ENCODE measurements around the gene TSPAN18. TPM values are rescaled to one million over a fixed set of nuclear protein-coding genes. Genes with fewer than 3 reads are reported as not detected.

The TSPAN18 gene
- total and polyA plus RNA-seq, 2 experiments from 2014 or later, result 6.0 to 10.6 TPM

- Histone ChIP-seq H3F3A (replicated peaks; ENCODE audit: low read depth) (0 out of 2 replicates have a peak, but pooled peaks cover 3% of the 10 kb centered on the region), H3K27ac (ENCODE audit: low read depth) (no peak overlapping the region), H3K36me3 (ENCODE audit: insufficient read depth) (no peaks in the 10 kb centered on the region), H3K9me2 (ENCODE audit: insufficient read depth) (no peaks in the 10 kb centered on the region), H2AFZ (no peak overlapping the region), H3K27me3 (ENCODE audit: insufficient read depth) (no peaks in the 10 kb centered on the region), H3K4me1 (ENCODE audit: insufficient read depth) (peaks cover 43% of the 10 kb centered on the region), H3K4me3 (no peak overlapping the region), H3K79me2 (replicated peaks; ENCODE audit: insufficient read depth) (peaks cover 6% of the 10 kb centered on the region; the same call in 1 of the 2 replicates), H4K20me1 (replicated peaks; ENCODE audit: insufficient read depth) (no peaks in the 10 kb centered on the region), H3K4me2 (no peak overlapping the region)
- H3K27me3 Mint-ChIP-seq (ENCODE audit: insufficient read depth, low read depth, poor library complexity), result peaks cover 32% of the 10 kb centered on the region
- H3K36me3 Mint-ChIP-seq (ENCODE audit: low read depth), result peaks cover under 1% of the 10 kb centered on the region; the same call in 1 of the 3 replicates
- H3K4me3 Mint-ChIP-seq, result no peak overlapping the region
- peaks cover 76% of the 10 kb centered on the region for H3K4me1 Mint-ChIP-seq
- TF ChIP-seq ZNF462 (CRISPR knock-in tag; IDR thresholded peaks at IDR 0.05) (no peak), CREB1 (CRISPR knock-in tag; IDR thresholded peaks at IDR 0.05; ENCODE audit: low read depth) (no peak), ZNF114 (CRISPR knock-in tag; IDR thresholded peaks at IDR 0.05) (no peak), NANOG (IDR thresholded peaks at IDR 0.05; ENCODE audit: borderline replicate concordance) (no peak), ETS1 (IDR thresholded peaks at IDR 0.05) (no peak), JUNB (IDR thresholded peaks at IDR 0.05; ENCODE audit: unreplicated experiment) (no peak), REST (IDR thresholded peaks at IDR 0.05; ENCODE audit: unreplicated experiment) (no peak), POLR2AphosphoS5 (IDR thresholded peaks at IDR 0.05; ENCODE audit: low read depth) (no peak), ZNF331 (CRISPR knock-in tag; IDR thresholded peaks at IDR 0.05; ENCODE audit: low read depth) (no peak), CTCF (conservative IDR thresholded peaks at IDR 0.05; ENCODE audit: low read depth in 2 of 2) (no peak), EZH2phosphoT487 (IDR thresholded peaks at IDR 0.05; ENCODE audit: unreplicated experiment) (no peak), STAT1 (IDR thresholded peaks at IDR 0.05; ENCODE audit: unreplicated experiment) (no peak), EZH2 (IDR thresholded peaks at IDR 0.05; ENCODE audit: low read depth, unreplicated experiment) (no peak)
- no peak overlapping the region for H3K27ac Mint-ChIP-seq
- DNase-seq (ENCODE audit: low spot score) (no peak), ATAC-seq (no peak)
- peaks cover 5% of the 10 kb centered on the region; the same call in 2 of the 3 replicates for H3K9me3 Mint-ChIP-seq
Measured at GRCh38 chr11:44946263-44946662, 219.5 kb downstream of the TSPAN18 start.

All from GM23338 (cell line).